ENCODE results near the gene TLR10. TPM values are rescaled to one million over a fixed set of nuclear protein-coding genes. Genes with fewer than 3 reads are reported as not detected.
"Not testable (repeated sequence)": the region's sequence is repeated elsewhere in the genome, so short reads cannot be mapped to it uniquely, and the experiment has no call there.

The TLR10 gene
- total and polyA plus RNA-seq, 2 experiments from 2014 or later = not detected

DNA sequence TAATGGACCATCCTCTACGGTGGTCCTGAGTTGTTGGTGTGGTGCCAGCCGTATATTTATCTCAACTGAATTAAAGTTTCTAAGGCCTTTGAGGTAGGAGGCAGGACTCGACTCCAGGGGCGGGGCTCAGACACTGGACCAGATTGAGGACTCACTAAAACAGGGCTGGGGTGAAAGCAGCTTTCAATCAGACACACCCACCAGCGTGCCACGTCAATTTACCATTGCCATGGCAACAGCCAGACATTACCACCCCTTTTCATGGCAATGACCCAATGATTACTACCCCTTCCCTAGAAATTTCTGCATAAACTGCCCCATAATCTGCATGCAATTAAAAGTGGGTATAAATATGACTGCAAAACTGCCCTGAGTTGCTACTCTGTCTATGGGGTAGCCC is 28.5 kb upstream of the TLR10 start:
- Histone ChIP-seq H3K79me2 (ENCODE audit: insufficient read depth) (no peaks in the 10 kb centered on the region), H4K20me1 (ENCODE audit: insufficient read depth) (no peaks in the 10 kb centered on the region), H3K9me2 (ENCODE audit: insufficient read depth) (no peaks in the 10 kb centered on the region), H2AFZ (no peak overlapping the region), H3K27ac (no peak overlapping the region), H3K27me3 (replicated peaks; ENCODE audit: insufficient read depth) (0 out of 2 replicates have a peak, but pooled peaks cover 14% of the 10 kb centered on the region), H3K36me3 (ENCODE audit: low read depth) (no peaks in the 10 kb centered on the region), H3K9ac (no peak overlapping the region), H3F3A (ENCODE audit: insufficient read depth) (no peaks in the 10 kb centered on the region), H3K4me2 (ENCODE audit: unreplicated experiment) (no peak overlapping the region), H3K9me3 (ENCODE audit: low read depth) (no peaks in the 10 kb centered on the region), H3K4me3 (no peak overlapping the region), H3K4me1 (ENCODE audit: insufficient read depth) (no peaks in the 10 kb centered on the region)
- DNase-seq = no peak
- TF ChIP-seq EZH2 (IDR thresholded peaks at IDR 0.05; ENCODE audit: insufficient read depth, poor library complexity, severe bottlenecking) (no peak), EZH2phosphoT487 (IDR thresholded peaks at IDR 0.05; ENCODE audit: insufficient read depth, low read depth) (no peak)
- 53 to 58% methylated on average over 6 of the region's 6 CpGs for WGBS, 2 experiments (ENCODE audit: low coverage in 1 of 2, low lambda C conversion rate in 2 of 2, missing lambda C conversion rate in 2 of 2)
- in situ Hi-C loops (cut with MboI) = no loop called here

DNA sequence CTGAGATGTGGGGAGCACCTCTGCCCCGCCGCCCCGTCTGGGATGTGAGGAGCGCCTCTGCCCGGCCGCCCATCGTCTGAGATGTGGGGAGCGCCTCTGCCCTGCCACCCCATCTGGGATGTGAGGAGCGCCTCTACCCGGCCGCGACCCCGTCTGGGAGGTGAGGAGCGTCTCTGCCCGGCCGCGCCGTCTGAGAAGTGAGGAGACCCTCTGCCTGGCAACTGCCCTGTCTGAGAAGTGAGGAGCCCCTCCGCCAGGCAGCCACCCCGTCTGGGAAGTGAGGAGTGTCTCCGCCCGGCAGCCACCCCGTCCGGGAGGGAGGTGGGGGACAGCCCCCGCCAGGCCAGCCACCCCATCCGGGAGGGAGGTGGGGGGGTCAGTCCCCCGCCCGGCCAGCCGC is 24.7 kb upstream of the TLR10 start:
- DNase-seq; H3K9me3 ChIP-seq (ENCODE audit: low read depth); H3K4me1 ChIP-seq (ENCODE audit: insufficient read depth); H3F3A ChIP-seq (ENCODE audit: insufficient read depth); H3K27ac ChIP-seq; H3K9ac ChIP-seq; in situ Hi-C loops (cut with MboI); H3K36me3 ChIP-seq (ENCODE audit: low read depth); H3K4me2 ChIP-seq (ENCODE audit: unreplicated experiment); H3K4me3 ChIP-seq; H4K20me1 ChIP-seq (ENCODE audit: insufficient read depth); H3K27me3 ChIP-seq (replicated peaks; ENCODE audit: insufficient read depth); H2AFZ ChIP-seq; H3K9me2 ChIP-seq (ENCODE audit: insufficient read depth); H3K79me2 ChIP-seq (ENCODE audit: insufficient read depth): not testable (repeated sequence)
- WGBS, 2 experiments (ENCODE audit: low coverage in 1 of 2, low lambda C conversion rate in 2 of 2, missing lambda C conversion rate in 2 of 2) = 93% methylated on average over 14 to 29 of the region's 29 CpGs

DNA sequence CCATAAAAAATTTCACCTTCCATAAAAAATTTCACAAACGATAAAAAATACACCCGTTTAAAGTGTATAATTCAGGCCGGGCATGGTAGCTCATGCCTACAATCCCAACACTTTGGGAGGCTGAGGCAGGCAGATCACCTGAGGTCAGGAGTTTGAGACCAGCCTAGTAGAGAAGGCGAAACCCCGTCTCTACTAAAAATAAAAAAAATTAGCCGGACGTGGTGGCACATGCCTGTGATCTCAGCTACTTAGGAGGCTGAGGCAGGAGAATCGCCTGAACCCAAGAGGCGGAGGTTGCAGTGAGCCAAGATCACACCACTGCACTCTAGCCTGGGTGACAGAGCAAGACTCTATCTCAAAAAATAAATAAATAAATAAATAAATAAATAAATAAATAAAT is 23.5 kb upstream of the TLR10 start:
- H3F3A ChIP-seq (ENCODE audit: insufficient read depth); H3K9me3 ChIP-seq (ENCODE audit: low read depth); in situ Hi-C loops (cut with MboI); H4K20me1 ChIP-seq (ENCODE audit: insufficient read depth); H3K79me2 ChIP-seq (ENCODE audit: insufficient read depth); H3K4me1 ChIP-seq (ENCODE audit: insufficient read depth); H3K4me2 ChIP-seq (ENCODE audit: unreplicated experiment); H3K9ac ChIP-seq; H3K36me3 ChIP-seq (ENCODE audit: low read depth); H3K4me3 ChIP-seq; H3K27ac ChIP-seq; H2AFZ ChIP-seq; H3K27me3 ChIP-seq (replicated peaks; ENCODE audit: insufficient read depth); H3K9me2 ChIP-seq (ENCODE audit: insufficient read depth); DNase-seq: not testable (repeated sequence)
- WGBS, 2 experiments (ENCODE audit: low coverage in 1 of 2, low lambda C conversion rate in 2 of 2, missing lambda C conversion rate in 2 of 2) = 96 to 97% methylated on average over 9 of the region's 9 CpGs

DNA sequence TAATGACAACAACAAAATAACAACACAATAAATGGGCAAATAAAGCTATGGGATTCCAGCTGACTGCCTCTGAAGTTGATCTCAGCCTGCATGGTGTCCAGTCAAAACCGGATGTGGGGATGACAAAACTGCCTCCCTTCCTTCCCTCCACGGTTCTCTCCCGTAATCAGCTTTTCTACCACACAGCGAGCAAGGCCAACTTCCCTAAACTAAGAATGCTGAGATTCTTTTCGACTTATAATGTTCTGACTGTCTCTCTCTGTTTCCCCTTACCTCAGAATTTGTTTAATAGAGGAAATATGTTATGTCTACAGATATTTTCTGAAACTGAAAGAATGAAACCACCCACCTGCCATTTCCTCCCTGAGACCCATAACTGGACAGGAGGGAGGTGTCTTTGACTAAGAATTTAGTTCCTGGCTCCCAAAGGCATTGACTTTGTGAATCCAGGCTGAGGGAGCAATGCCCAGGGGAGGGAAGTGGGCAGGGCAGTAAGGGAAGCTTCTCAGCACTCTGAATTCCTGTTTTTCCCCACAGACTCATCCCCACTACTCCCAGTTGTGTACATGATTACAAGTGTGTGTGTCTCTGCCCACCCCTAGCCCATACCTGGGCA is 22.8 kb upstream of the TLR10 start:
- H3K27me3 ChIP-seq (replicated peaks; ENCODE audit: insufficient read depth) = no peaks in the 10 kb centered on the region
- no peaks in the 10 kb centered on the region for H3K36me3 ChIP-seq (ENCODE audit: low read depth)
- no peak overlapping the region for H3K27ac ChIP-seq
- in situ Hi-C loops (cut with MboI) = no loop called here
- peak overlapping the region; percentile 71 for H2AFZ ChIP-seq
- peaks cover 8% of the 10 kb centered on the region for H3K4me1 ChIP-seq (ENCODE audit: insufficient read depth)
- H3K79me2 ChIP-seq (ENCODE audit: insufficient read depth) = no peaks in the 10 kb centered on the region
- H3K4me3 ChIP-seq = no peak overlapping the region
- H3K9ac ChIP-seq = no peak overlapping the region
- DNase-seq = peak; percentile 12
- H3K4me2 ChIP-seq (ENCODE audit: unreplicated experiment) = peak overlapping the region; percentile 40
- no peaks in the 10 kb centered on the region for H3F3A ChIP-seq (ENCODE audit: insufficient read depth)
- H3K9me3 ChIP-seq (ENCODE audit: low read depth) = no peaks in the 10 kb centered on the region
- 56% methylated on average over 5 of the region's 5 CpGs for WGBS, 2 experiments (ENCODE audit: low coverage in 1 of 2, low lambda C conversion rate in 2 of 2, missing lambda C conversion rate in 2 of 2)
- no peaks in the 10 kb centered on the region for H4K20me1 ChIP-seq (ENCODE audit: insufficient read depth)
- no peak for TF ChIP-seq EZH2 (IDR thresholded peaks at IDR 0.05; ENCODE audit: insufficient read depth, poor library complexity, severe bottlenecking)
- no peaks in the 10 kb centered on the region for H3K9me2 ChIP-seq (ENCODE audit: insufficient read depth)

DNA sequence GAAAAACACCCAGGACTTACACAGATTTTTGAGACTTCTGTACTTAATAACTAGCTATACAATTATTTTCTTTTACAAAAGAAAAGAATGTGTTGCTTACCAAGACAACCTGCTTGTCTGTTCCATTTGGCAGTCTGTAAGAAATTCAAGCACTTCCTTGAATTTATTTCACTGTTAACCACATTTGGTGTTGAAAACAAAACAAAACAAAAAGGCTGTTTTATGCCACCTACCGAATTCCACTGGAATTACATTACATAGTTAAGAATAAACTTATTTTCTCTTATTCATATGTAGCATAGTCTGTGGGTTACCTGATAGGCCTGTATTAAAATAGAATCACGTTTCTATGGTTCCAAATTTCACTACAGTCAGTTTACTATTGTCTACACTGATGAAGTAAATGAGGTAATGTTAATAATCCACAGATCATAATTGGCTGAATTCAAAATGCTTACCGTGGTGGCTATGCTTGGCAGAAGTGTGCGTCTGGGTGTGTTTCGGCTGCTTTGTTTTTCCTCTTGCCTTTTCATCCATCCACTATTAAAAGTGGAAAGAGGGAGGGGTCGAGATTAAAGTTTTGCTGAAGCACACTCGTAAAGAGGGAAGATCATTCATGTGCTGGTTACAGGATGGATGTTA is 22.0 kb upstream of the TLR10 start, which contains the start of gene TLR1:
TLR1 (minus strand) TSS at position 138 of the 642 bp plus-strand sequence. CDS start 5,960 bp downstream, outside the sequence.
- WGBS, 2 experiments (ENCODE audit: low coverage in 1 of 2, low lambda C conversion rate in 2 of 2, missing lambda C conversion rate in 2 of 2) = 6% methylated on average over 7 of the region's 7 CpGs
- Histone ChIP-seq H3K9me3 (ENCODE audit: low read depth) (no peaks in the 10 kb centered on the region), H3K36me3 (ENCODE audit: low read depth) (no peaks in the 10 kb centered on the region), H3K79me2 (ENCODE audit: insufficient read depth) (no peaks in the 10 kb centered on the region), H3K27ac (no peak within 1 kb of the TSS), H3K27me3 (replicated peaks; ENCODE audit: insufficient read depth) (no peaks in the 10 kb centered on the region), H3K4me3 (no peak within 1 kb of the TSS), H3K9me2 (ENCODE audit: insufficient read depth) (no peaks in the 10 kb centered on the region), H2AFZ (peak within 1 kb of the TSS; percentile 71), H3K4me1 (ENCODE audit: insufficient read depth) (peaks cover 8% of the 10 kb centered on the region), H3F3A (ENCODE audit: insufficient read depth) (no peaks in the 10 kb centered on the region), H4K20me1 (ENCODE audit: insufficient read depth) (no peaks in the 10 kb centered on the region), H3K9ac (no peak within 1 kb of the TSS), H3K4me2 (ENCODE audit: unreplicated experiment) (peak within 1 kb of the TSS; percentile 40)
- DNase-seq = peak; percentile 56
- in situ Hi-C loops (cut with MboI) = no loop called here
- TF ChIP-seq EZH2 (IDR thresholded peaks at IDR 0.05; ENCODE audit: insufficient read depth, poor library complexity, severe bottlenecking) (no peak), EZH2phosphoT487 (IDR thresholded peaks at IDR 0.05; ENCODE audit: insufficient read depth, low read depth) (no peak)

All from GM23248 (cell line).